Dermis blood vessel endothelial cell (primary cell): ENCODE results near the gene GLIS1. TPM values are rescaled to one million over a fixed set of nuclear protein-coding genes. Genes with fewer than 3 reads are reported as not detected.

Experiments used
- DNase-seq: peaks from one replicate; pipeline ENCODE4 v3.0.0; 2010
- total RNA-seq: library from RNA; depleted of rRNA; stranded (reverse); fragments of >200 nt; gene quantifications from 2 replicates; pipeline ENCODE4 v1.2.3, GENCODE V29; 2014

Gene GLIS1
- total RNA-seq, 1 donor from 2014 or later, result not detected

DNA sequence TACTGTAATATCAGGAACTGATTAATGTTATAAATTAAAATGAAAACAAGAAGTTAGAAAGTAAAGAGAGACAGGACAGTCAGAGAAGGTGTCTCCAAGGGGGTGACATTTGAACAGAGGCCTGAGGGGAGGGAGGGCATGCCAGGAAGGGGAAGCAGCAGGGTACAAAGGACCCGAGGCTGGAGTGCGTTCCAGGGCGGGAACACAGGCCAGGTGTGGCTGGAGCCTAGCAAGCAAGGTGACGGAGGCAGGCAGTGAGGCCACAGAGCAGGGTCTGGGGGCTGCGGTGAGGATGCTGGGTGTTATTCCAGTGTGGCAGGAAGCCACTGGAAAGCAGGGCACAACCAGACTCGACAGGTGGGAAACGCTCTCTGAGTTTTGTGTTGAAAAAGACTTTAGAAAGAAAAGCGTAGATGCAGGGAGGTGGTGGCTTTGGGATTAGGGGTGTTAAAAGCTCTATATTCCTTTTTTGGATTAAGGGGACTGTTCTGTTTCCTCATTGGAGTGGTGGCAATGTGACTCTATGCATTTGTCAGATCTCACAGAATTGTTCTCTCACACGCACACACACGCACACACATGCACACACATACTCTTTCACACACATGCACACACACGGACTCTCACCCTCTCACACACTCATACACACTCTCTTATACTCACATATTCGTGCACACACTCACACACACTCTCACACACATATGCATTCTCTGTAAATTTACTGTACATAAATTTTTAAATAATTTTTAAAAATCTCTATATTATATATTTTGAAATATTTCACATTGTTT is 124.5 kb downstream of the GLIS1 start:
- no peak for DNase-seq

DNA sequence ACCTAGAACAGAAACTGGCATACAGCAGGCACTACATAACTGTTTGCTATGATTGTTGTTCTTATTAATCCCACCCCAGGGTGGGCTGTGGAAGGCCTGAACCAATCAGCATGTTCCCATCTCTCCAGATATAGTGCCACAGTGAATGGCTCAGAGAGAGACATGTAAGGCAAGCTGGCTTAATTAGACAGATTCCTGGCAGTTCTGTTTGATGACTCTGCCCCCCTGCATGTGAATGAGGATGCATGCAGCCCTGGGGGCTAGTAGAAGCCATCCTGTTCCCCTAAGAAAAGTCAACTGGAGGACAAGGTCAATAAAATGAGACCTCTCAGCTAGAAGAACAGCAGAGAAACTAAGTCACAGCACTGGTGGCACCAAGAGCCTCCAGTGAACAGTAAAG is 130.3 kb downstream of the GLIS1 start:
- no peak for DNase-seq

DNA sequence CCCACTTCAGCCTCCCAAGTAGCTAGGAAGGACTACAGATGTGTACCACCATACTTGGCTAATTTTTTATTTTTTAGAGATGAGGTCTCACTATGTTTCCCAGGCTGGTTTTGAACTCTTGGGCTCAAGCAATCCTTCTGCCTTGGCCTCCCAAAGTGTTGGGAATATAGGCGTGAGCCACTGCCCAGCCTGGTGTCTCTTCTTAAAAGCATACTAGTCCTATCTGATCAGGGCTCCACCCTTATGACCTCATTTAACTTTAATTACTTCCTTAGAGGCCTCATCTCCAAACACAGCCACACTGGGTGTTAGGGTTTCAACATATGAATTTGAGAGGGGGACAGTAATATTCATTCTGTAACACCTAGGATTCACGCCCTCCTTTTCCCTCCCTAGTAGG is 130.9 kb downstream of the GLIS1 start:
- DNase-seq, result no peak

DNA sequence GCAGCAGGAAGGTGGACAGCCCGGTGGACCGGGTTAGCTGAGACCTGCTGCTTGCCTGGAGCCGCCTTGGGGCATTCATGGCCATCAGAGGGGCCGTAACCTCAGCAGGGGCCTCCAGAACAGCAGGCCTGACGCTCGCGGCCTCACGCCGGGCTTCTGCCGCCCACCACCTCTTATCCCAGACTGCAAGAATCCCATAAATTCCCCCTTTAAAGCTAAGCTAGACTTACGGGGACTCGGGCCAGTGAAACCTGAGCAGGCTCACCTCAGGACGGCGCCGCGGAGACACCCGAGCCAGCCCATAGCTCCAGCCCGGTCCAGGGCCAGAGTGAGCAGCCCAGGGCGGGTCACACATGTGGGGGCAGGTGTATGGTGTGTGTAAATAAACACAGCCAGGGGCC is 132.3 kb downstream of the GLIS1 start:
- DNase-seq, result no peak

DNA sequence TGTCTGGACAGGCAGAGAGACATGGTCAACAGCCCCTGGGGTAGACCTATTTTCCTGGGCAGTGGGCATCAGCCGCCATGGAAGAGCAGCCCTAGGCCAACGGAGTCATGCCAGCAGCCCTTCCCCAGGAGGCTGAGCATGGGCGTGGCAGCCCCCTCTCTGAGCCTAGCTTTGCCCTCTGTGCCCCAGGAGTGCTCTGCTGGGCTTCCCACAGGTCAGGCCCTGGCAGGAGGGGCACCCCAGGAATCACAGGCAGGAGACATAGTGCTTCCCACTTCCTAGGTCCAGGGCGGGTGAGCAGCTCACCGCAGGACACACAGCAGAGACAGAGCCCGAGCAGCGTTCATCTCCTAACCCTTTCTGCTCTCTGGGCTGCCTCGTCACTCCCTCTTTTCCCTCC is 132.8 kb downstream of the GLIS1 start:
- DNase-seq, result no peak

DNA sequence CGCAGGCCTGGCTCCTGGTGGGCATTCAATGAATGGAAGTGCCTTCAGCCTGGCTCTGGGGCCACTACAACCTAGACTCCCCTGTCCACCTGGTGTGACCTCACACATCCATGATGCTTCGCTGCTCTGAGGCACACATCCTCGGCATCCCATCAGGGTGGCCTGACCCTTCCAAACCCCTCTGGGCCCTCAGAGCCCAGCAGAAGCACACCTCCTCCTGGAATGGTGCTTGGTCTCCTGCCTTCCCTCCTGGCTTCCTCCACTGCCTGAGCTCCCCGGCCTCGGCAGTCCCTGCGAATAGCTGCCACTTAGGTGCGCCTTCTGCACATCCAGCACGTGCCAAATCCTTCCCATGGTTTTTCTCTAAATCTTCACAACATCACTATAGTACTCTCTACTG is 133.8 kb downstream of the GLIS1 start:
- DNase-seq, result no peak

DNA sequence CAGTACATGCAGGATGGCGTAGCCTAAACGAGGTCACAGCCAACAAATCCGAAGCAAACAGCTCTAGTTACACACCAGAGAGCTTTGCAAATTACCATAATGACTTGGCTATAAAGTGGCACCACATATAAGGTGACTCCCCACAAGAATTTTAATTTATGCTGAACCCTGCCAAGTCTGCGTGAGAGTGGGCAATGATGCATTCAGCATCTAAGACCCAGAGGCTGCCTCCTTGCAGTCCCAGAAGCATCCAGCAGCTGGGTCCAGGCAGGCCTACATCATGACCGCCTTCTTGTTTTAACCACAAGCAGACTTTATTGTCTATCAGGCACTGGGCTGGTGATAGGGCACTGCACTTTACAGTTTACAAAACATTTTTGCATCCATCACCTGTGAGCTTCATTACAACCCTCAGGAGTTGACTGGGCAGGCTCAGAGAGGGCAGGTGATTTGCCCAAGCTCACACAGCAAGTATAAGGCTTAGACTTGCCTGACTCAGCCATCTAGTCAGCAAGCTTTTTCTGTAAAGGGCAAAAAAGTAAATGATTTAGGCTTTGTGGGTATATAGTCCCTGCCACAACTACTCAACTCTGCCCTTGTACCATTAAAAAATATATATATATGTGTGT is 134.6 kb downstream of the GLIS1 start:
- no peak for DNase-seq

DNA sequence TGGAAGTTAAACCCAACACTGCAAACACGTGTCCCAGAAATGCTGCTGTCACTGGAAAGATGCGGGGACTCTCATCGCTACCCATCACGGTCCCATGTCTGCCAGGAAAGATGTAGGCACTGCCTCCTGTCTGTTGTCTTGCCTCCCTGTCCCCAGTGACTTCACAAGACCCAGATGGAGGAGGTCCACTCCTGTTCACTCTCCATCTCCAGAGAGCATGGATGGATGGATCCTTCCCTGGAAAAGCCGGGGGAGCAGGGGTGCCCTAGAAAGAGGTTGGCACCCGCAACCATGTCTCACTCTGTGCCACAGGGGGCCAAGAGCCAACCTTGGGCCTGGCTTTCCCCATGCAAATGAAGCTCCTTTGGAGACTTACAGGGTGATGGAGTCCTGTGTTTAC is 135.5 kb downstream of the GLIS1 start:
- DNase-seq, result no peak

DNA sequence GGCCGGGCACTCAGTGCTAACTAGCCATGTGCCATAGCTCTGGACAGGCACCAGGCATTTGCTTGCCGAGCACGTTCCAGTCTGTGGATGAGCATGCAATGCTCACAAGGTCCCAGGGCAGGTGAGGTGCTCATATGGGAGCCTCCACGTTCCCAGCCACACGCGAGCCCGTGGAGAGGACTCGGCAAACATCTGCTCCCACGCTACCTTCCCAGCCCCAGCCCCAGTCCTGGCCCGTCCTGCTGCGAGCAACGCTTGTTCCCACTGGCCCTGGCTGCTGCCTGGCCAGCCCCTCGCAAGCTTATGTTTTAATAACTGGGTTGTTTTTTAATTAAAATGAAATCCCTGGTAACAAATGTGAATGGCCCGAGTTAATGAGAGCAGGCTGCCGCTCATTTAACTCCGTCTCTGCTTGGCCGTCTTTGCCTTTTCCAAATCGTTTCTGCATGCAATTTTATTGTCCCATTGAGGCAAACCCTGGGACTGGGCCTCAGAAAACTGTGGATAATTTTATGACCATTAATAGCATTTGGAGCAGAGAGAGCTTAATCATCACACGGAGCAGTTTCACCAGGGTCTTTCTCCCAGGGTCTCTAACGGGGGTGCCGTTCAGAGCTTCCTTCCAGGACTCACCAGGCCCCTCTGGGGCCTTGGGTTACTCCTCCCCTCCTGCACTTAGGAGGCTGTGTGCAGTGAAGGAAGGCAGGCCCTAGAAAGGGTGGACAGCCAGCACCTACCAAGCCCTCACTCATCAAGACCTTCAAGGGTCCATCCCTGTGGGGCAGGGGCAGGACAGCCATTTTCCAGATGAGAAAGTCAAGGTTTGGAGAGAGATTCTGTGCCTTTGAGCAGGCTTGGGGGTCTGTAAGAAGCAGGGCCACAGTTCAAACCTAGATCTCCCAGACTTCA is 136.8 kb downstream of the GLIS1 start:
- no peak for DNase-seq

DNA sequence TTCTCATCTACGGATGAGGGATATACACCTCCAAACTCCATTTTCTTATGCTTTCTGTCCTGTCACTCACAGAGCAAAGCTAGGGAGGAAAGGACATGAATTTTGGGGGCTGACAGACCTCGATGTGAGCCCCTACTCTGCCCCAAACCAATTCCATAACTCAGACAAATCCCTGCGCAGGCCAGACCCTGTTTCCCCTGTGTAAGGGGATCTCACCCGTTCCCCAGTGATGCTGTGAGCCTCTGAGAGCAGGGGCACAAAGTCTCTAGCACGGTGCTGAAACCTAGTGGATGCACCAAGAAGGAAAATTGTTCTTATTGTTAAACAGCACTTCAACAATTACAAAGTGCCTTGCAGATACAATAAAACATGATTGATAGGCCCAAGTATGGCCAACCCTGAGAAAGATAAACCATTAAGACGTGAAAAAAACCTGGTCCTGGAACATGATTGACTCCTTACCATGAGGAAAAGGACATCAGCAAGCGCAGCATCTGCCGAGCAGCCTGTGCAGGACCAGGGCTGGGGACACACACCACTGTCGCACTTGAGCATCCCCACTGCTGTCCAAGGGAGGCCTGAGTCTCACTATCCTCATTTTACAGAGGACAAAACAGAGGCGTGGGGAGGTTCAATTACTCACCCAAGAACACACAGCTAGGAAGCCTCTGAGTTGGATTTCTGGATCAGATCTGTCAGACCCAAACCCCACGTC is 137.8 kb downstream of the GLIS1 start:
- no peak for DNase-seq

DNA sequence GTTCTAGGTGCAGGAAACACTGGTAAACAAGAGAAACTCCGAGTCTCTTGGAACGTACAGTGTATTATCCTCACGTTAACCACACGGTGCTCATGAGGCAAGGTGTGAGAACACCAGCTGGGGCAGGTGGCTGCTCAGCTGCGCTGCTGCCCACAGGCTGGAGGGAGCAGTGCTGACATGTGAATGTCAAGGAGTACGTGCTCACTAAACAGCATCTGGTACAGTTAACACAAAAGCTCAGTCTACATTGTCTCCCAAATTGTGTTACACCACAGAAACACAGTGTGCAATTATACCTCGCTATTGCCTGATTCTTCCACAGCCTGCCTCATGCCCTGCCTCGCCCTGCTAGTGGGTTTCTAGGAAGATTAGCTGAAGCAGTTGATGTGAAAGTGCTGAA is 138.4 kb downstream of the GLIS1 start:
- DNase-seq, result no peak

DNA sequence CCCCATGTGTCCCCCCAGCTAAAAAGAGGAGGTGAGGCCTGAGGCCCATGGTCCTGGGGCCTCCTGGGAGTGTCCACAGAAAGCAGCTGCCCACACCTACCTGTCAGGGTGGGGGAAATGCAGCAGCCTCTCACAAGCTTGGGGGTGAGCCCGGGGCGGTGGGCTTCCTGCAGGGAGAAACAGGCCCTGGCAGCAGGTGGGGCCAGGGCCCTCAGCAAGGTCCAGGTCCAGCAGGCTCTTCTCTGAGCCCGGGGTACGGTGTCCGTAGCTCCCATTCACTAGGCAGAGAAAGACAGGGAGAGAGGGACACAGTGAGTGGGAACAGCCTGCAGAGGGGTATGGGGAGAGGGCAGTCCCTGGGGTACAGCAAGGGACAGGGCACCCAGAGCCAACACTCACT is 139.0 kb downstream of the GLIS1 start:
- DNase-seq, result no peak

DNA sequence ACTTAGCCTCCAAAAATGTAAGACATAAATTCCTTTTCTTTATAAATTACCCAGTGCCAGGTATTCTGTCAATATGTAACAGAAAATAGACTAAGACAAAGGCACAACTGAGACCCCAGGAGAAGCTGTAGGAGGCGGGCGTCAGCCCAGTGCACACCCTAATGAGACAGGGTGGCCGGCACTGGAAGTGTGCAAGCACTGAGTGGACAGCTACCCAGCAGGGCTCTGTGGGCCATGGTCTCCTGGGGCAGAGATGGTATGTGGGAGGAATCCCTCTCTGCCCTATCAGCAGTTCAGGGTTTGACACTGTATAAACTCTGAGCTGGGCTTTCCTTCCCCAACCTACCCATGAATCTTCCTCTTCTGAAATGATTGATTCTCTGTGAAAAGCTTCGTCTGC is 139.5 kb downstream of the GLIS1 start:
- no peak for DNase-seq

DNA sequence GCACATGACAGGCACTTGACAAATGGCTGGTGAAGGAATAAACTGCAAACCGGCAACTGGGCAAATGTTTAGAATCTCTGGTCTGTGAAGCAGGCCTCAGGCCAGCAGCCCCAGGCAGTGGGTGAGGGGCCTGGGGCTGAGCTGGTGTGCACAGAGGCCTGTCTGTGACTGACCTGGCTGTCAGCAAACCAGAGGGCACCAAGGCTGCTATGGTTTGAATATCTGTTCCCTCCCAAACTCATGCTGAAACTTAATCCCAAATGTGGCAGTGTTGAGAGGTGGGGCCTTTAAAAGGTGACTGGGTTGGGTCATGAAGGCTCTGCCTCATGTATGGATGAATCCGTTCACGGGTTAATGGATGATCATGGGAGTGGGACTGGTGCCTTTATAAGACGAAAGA is 140.0 kb downstream of the GLIS1 start:
- no peak for DNase-seq

DNA sequence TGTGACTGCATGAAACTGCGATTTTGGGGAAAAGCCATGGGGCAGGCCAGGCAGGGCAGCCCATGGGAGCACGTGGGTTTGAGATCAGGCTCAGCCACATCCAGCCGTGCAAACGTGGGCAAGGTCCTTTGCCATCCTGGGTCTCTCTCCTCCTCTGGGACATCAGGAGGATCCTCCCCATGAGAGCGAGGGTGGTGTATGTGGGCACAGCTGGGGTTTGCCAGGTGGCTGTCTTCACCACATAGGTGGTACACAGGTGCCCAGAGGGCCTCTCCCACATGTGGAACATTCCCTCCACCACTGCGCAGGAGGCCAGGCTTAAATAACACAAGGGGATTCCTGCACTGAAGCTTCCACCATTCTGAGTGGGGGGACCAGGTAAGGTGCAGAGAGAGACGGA is 143.1 kb downstream of the GLIS1 start:
- no peak for DNase-seq

DNA sequence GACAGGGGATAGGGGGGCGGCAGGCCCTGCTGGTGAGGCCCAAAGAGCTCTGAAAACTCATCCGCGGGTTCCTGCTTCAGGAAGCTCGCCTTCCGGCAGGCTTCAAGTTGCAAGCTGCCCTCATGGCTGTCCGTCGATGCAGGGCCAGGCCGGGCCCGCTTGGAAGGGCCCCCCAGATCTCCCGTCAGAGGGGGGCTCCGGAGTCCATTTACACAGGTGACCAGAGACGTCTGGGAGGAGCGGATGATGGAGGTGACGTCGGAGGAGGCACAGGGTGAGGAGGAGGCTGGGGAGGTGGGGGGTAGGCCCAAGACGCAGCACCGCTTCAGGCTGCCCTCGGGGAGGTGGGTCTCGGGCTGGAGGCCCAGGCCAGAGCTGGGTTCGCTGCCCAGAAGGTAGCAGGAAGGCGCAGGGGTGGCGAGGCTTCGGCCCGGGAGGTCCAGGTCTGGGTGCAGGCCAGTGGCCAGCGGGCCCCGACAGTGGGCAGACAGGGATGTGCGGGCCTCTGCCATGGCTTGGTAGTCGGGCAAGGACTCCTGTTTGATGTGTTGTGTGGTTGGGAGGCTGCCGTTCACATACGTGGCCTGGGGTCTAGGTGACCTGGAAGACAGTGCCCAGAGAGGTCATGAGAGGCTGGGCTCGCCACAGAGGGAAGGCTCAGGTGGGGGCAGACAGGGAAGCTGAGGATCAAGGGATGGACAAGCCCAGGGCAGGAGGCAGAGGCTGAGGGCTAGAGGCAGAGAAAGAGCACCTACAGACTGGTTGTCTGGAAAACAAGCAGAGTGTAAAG is 144.4 kb downstream of the GLIS1 start:
- no peak for DNase-seq

DNA sequence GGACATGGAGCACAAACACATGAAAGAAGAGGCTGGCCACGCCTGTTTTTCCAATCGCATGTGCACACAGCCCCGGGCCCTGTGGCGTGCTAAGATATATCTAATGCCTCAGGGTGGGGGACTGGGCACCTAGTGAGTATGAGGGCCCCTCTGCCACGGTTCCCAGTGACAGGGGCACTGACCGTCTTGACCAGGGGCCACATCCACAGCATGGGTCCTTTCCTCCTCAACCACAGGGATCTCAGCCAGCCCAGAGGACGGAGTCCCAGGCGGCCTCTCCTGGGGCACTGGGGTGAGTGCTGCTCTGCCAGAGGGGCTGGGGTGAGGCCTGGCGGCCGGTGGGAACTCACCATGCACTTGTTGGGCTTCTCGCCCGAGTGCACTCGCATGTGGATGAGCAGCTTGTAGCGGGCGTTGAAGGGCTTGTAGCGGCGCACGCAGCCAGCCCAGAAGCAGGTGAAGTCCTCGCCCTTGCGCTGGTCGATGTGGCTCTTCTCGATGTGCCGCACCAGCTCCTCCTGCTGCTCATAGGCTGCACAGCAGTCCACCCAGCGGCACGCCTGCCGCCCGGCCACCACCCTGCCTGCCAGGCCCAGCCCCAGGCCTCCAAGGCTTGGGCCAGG is 145.1 kb downstream of the GLIS1 start:
- peak; percentile 44 for DNase-seq

DNA sequence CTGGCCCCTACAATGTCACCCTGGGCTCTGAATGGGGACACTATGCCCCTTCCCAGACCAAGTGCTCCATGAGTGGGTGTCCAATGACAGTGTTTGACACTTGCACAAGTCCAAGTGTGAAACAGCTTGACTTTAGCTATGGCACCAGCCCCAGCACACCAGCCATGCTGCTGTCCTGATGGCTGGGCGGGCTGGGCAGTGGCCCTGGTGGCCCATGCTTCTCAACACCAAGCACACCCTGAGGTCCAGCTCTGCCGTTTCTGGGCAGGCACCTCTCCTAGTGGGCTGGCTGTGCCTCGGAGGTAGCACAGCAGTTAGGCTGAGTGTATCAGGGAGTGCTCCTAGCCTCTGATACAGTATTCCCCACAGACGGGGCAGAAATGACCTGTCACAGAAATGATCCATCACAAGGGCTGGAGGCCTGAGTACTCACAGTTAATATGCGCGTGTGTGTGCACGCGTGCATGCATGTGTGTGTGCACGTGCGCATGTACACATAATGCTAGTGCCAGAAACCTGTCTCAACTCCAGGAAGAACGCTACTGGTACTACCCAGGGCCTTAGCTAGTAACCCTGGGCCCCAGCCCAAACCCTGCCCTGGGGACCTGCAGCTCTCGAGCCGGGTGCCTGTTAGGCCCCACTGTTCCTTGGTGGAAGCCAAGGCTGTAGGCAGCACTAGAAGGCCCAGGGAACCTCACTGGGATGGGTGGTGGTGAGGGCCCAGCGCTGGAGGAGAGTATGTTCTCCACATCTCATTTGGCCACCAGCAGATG is 145.8 kb downstream of the GLIS1 start:
- DNase-seq, result no peak

DNA sequence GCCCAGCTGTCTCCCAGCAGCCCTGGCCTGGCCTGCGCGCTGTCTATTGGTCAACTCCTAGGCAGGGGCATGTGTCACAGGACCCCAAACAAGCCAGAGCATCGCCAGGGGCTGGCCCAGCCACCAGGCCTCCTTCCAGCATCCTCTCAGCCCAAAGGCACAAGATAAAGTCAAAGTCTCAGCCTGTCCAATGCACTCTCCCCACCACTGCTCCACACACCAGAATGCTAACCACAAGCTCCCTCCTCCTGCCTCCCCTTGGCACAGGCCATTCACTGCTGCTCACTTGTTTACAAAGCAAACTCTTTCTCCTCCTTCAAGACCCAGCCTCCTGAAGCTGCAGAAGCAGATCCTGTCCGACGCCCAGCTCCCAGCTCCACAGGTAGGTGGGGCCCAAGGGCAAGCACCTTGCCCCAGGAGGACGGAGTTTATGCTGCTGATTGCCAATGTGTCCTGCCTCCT is 146.4 kb downstream of the GLIS1 start:
- DNase-seq, result no peak

DNA sequence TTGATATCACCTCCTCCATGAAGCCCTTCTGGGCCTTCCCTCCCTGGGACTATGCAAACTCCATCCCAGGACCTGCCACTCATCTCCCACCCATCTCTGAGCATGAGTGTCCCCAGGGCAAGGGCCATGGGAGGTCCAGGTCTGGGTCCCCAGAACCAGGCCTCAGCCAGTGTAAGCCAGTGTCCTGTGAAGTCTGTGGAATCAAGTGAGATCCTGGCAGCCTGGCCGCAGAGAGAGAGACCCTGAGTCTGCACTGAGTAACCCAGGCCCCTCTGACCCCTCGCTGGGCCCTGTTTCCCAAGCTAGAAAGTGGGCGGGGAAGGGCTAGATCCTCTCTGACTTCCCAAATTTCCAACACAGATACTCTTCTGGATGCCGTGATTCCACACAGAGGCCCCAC is 147.0 kb downstream of the GLIS1 start:
- no peak for DNase-seq
